ENCODE results near the gene TADA2B. TPM values are rescaled to one million over a fixed set of nuclear protein-coding genes. Genes with fewer than 3 reads are reported as not detected.

TADA2B gene
- total and polyA plus RNA-seq, 9 of the 15 experiments (the other 6 are each of a cell fraction or from before 2014, with no cell fraction given) = 0.55 to 12.2 (median 7.5) TPM

DNA sequence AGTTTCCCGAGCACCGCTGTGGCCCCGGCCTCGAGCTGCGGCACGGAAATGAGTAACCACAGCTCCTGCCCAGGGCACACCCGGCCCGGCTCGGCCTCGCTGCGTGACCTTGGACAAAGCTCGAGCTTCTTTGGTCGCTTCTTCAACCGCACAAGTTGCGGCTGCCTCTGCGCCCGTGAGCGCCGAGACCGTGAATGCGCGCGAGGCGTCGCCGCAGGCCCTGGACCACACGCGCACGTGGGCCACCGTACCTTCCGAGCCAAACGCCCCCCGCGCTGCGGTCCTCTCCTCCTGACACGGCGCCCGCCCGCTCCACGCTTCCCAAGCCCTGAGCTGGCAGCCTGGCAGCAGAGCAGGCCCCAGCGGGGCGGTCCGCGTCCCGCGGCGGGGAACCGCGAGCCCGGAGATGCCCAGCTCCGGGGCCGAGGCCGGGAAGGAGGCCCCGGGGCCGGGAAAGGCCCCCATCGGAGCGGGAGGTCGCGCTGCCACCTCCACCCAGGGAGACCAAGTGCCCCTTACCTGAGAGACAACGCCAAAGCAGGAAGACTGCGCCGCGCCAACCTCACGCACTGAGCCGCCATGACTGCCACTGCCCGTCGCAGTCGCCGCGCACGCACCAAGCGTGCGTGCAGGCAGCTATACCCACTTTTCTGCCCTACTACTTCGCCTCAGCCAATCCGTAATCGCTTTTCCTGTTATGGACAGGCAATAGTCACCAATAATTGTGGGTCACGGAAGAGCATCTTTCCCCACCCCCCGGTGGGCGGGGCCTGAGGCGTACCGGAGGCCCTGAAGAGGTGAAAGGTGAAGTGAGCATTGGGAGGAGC, 24.5 kb downstream of the TADA2B start, which contains the start of gene GRPEL1:
Gene GRPEL1, minus strand, starts transcription at position 613 of the 827 bp plus-strand sequence. Its CDS starts 32 bp downstream, at position 581.
- H3K9ac ChIP-seq (ENCODE audit: insufficient read depth in 1 of 2, low read depth in 2 of 2, low read length in 2 of 2) = peak within 1 kb of the TSS; percentile 85 to 100
- H3K79me2 ChIP-seq (ENCODE audit: control insufficient read depth, insufficient read depth, low read length) = peaks cover 50% of the 10 kb centered on the region
- peak within 1 kb of the TSS; percentile 58 for H3K4me3 ChIP-seq
- peak within 1 kb of the TSS; percentile 70 for H2AFZ ChIP-seq (ENCODE audit: low read depth, low read length)
- POLR2A ChIA-PET = interaction anchor here (0.5 to 3.8 kb wide), 25 partner anchors 8 to 759 kb away, joined by 3 to 24 read pairs (median 4); partner anchors contain the start of gene TADA2B
- CTCF ChIA-PET (ENCODE audit: low intra/inter-chr PET ratio) = no interaction called here
- in situ Hi-C loops (cut with MboI) (no loop called here), intact Hi-C loops (cut with micrococcal nuclease) (loop anchor here (1.0 to 5.0 kb wide), 6 partner anchors 35 to 347 kb away; partner anchors contain the start of genes KIAA0232 and TBC1D14)
- H3K4me2 ChIP-seq (ENCODE audit: insufficient read depth, low read length) = peak within 1 kb of the TSS; percentile 80
- peaks cover 39% of the 10 kb centered on the region for H3K36me3 ChIP-seq (ENCODE audit: control insufficient read depth, insufficient read depth, low read length)
- H3K9me3 ChIP-seq (replicated peaks; ENCODE audit: control insufficient read depth, insufficient read depth, low read depth, low read length) = no peaks in the 10 kb centered on the region
- 1% methylated on average over 68 of the region's 81 CpGs for WGBS (ENCODE audit: insufficient coverage, low coverage, missing lambda C conversion rate)
- peak; percentile 90 for ATAC-seq
- peak within 1 kb of the TSS; percentile 76 for H3K27ac ChIP-seq (ENCODE audit: extremely low read depth, low read depth, low read length)
- H3K4me1 ChIP-seq (replicated peaks in 1 of 2; ENCODE audit: control insufficient read depth in 2 of 2, insufficient read depth in 2 of 2, low read length in 2 of 2) = peaks cover 15 to 40% of the 10 kb centered on the region in 2 experiments; a peak in 4 of 5 replicates
- no TSS peak for BruUV-seq (replicated peaks)
- no peaks in the 10 kb centered on the region for H3K27me3 ChIP-seq (ENCODE audit: control insufficient read depth in 2 of 2, insufficient read depth in 2 of 2, low read length in 2 of 2)
- peak; percentile 71 to 99 (median 86) for DNase-seq (ENCODE audit: extremely low read depth in 1 of 4, low spot score in 3 of 4)
- no peaks in the 10 kb centered on the region for H3K9me1 ChIP-seq (ENCODE audit: control insufficient read depth, insufficient read depth, low read length)
- no peaks in the 10 kb centered on the region; the same call in 1 of the 2 replicates for H4K20me1 ChIP-seq (replicated peaks; ENCODE audit: control insufficient read depth, insufficient read depth, low read length)
- FAIRE-seq = peak; percentile 99
- TF ChIP-seq FOXA1 (IDR thresholded peaks at IDR 0.05; ENCODE audit: borderline replicate concordance) (no peak), ZBTB1 (CRISPR knock-in tag; IDR thresholded peaks at IDR 0.05; ENCODE audit: borderline replicate concordance, low read depth) (peak; percentile 17; the same call in 1 of the 2 replicates), RBM14 (IDR thresholded peaks at IDR 0.05; ENCODE audit: borderline replicate concordance, insufficient read depth, low read depth, low read length) (0 out of 2 replicates have a peak, but pooled peaks have one; percentile 50), ZBTB9 (CRISPR knock-in tag; IDR thresholded peaks at IDR 0.05) (0 out of 2 replicates have a peak, but pooled peaks have one; percentile 9), NFRKB (IDR thresholded peaks at IDR 0.05; ENCODE audit: low read depth) (no peak), TCF7 (IDR thresholded peaks at IDR 0.05; ENCODE audit: borderline replicate concordance) (no peak), ELF1 (tag; IDR thresholded peaks at IDR 0.05) (peak; percentile 63; the same call in 1 of the 2 replicates), E2F4 (CRISPR knock-in tag; IDR thresholded peaks at IDR 0.05; ENCODE audit: low read depth) (0 out of 2 replicates have a peak, but pooled peaks have one; percentile 27), TCF3 (CRISPR knock-in tag; IDR thresholded peaks at IDR 0.05) (0 out of 2 replicates have a peak, but pooled peaks have one; percentile 16), EHMT2 (IDR thresholded peaks at IDR 0.05) (no peak), TARDBP (IDR thresholded peaks at IDR 0.05) (no peak; the same call in 1 of the 2 replicates), FOXM1 (IDR thresholded peaks at IDR 0.05; ENCODE audit: low read depth) (no peak), FOXM1 (CRISPR knock-in tag; IDR thresholded peaks at IDR 0.05; ENCODE audit: low read depth) (peak; percentile 75), DPF2 (IDR thresholded peaks at IDR 0.05) (no peak), FIP1L1 (IDR thresholded peaks at IDR 0.05; ENCODE audit: low read depth, low read length, poor library complexity, severe bottlenecking) (peak; percentile 47), CXXC5 (CRISPR knock-in tag; IDR thresholded peaks at IDR 0.05) (peak; percentile 86)

All from K562 (cell line).